ENCODE data around the gene KDM6A. TPM values are rescaled to one million over a fixed set of nuclear protein-coding genes. Genes with fewer than 3 reads are reported as not detected.
A peak's percentile ranks its signal among the peaks of the same experiment; 100 is the strongest.

Gene KDM6A
- total and polyA plus RNA-seq, 2 donors (not counting 1 experiment from before 2014, with no cell fraction given) = 33.3 to 57.0 TPM

DNA sequence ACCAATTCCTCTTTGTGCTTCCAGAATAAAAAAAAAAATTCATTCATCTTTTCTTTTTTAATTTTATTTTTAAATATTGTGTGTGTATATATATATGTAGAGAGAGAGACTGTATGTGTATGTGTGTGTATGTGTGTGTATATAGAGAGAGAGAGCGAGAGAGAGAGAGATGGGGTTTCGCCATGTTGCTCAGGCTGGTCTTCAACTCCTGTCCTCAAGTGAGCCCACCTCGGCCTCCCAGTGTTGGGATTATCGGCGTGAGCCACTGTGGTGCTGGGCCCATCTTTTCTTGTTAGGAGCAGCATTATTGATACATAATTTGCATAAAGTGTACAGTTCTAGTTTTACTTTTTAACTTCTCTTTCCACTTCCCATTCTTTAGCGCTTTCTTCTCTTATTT is 33.6 kb downstream of the KDM6A start:
- peaks cover 0 to 5% (median 0%) of the 10 kb centered on the region in 3 donors for H3K9me3 ChIP-seq (ENCODE audit: control extremely low read depth in 1 of 3, control insufficient read depth in 2 of 3, insufficient read depth in 1 of 3, low read length in 2 of 3)
- Mint-ChIP-seq H3K9me3 (ENCODE audit: insufficient read depth) (no peaks in the 10 kb centered on the region), H3K27ac (peak overlapping the region; percentile 83), H3K4me3 (peak overlapping the region; percentile 75), H3K27me3 (no peaks in the 10 kb centered on the region), H3K4me1 (peaks cover 56% of the 10 kb centered on the region)
- H3K27ac ChIP-seq (ENCODE audit: low read length in 2 of 2) = peak overlapping the region; percentile 18 to 55
- H3K36me3 ChIP-seq (replicated peaks in 1 of 2; ENCODE audit: control extremely low read depth in 1 of 2, control insufficient read depth in 1 of 2, extremely low read depth in 1 of 2, insufficient read depth in 2 of 2, low read length in 1 of 2) = no peaks in the 10 kb centered on the region
- peak overlapping the region; percentile 38 for H3K9ac ChIP-seq (ENCODE audit: low read length)
- CTCF ChIA-PET = no interaction called here
- no peak overlapping the region for H2AFZ ChIP-seq (ENCODE audit: insufficient read depth, low read depth, low read length, poor library complexity, severe bottlenecking)
- no CpG with 5 or more reads among the region's 6 CpGs for WGBS (ENCODE audit: insufficient coverage)
- POLR2A ChIA-PET = no interaction called here
- peaks cover 85% of the 10 kb centered on the region for H4K20me1 ChIP-seq (ENCODE audit: control insufficient read depth, insufficient read depth, low read length, poor library complexity, severe bottlenecking)
- peaks cover 92% of the 10 kb centered on the region for H3K79me2 ChIP-seq (ENCODE audit: control insufficient read depth, insufficient read depth, low read length)
- peak overlapping the region in 2 of 5 experiments; percentile 29 to 33 for H3K4me3 ChIP-seq (ENCODE audit: control extremely low read depth in 1 of 5, extremely low read depth in 1 of 5, insufficient read depth in 1 of 5, low read depth in 2 of 5, low read length in 4 of 5)
- H3K27me3 ChIP-seq (replicated peaks in 1 of 4; ENCODE audit: control extremely low read depth in 1 of 4, control insufficient read depth in 3 of 4, insufficient read depth in 4 of 4, low read length in 3 of 4) = no peaks in the 10 kb centered on the region
- TF ChIP-seq, protein P1, sequence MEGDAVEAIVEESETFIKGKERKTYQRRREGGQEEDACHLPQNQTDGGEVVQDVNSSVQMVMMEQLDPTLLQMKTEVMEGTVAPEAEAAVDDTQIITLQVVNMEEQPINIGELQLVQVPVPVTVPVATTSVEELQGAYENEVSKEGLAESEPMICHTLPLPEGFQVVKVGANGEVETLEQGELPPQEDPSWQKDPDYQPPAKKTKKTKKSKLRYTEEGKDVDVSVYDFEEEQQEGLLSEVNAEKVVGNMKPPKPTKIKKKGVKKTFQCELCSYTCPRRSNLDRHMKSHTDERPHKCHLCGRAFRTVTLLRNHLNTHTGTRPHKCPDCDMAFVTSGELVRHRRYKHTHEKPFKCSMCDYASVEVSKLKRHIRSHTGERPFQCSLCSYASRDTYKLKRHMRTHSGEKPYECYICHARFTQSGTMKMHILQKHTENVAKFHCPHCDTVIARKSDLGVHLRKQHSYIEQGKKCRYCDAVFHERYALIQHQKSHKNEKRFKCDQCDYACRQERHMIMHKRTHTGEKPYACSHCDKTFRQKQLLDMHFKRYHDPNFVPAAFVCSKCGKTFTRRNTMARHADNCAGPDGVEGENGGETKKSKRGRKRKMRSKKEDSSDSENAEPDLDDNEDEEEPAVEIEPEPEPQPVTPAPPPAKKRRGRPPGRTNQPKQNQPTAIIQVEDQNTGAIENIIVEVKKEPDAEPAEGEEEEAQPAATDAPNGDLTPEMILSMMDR (IDR thresholded peaks at IDR 0.05) = no peak
- TF ChIP-seq EZH2 (IDR thresholded peaks at IDR 0.05; ENCODE audit: borderline replicate concordance, insufficient read depth, low read depth, low read length, poor library complexity, severe bottlenecking) = no peak
- no peak for DNase-seq
- H3K4me2 ChIP-seq (replicated peaks; ENCODE audit: low read depth, low read length, poor library complexity, severe bottlenecking) = peak overlapping the region; percentile 58
- intact Hi-C loops (cut with micrococcal nuclease) = loop anchor here (5.0 kb wide), 1 partner anchor 34 kb away; the partner anchor contains the start of gene KDM6A
- peaks cover 37 to 63% of the 10 kb centered on the region in 2 donors for H3K4me1 ChIP-seq (ENCODE audit: control insufficient read depth in 2 of 2, insufficient read depth in 2 of 2, low read length in 2 of 2)
- peak; percentile 24 for ATAC-seq (ENCODE audit: low read depth)

DNA sequence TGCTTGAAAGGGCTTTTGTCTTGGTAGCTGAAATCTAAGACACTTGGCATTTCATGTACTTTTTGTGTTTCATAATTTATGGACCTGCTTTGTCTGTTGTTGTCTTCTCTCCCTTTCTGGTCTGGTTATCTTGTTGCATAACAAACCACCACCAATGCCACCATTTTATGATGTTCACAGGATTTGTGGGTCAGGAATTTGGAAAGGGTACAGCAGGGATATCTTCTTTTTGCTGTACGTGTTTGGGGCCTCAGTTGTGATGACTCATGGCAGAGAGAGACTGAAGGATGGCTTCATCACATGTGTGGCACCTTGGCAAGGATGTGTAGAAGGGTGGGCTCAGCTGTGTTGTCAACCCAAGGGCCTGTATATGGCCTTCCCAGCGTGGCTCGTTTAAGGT is 35.2 kb downstream of the KDM6A start:
- Histone ChIP-seq H4K20me1 (ENCODE audit: control insufficient read depth, insufficient read depth, low read length, poor library complexity, severe bottlenecking) (peaks cover 76% of the 10 kb centered on the region), H3K9ac (ENCODE audit: low read length) (no peak overlapping the region), H3K27me3 (replicated peaks in 1 of 4; ENCODE audit: control extremely low read depth in 1 of 4, control insufficient read depth in 3 of 4, insufficient read depth in 4 of 4, low read length in 3 of 4) (no peaks in the 10 kb centered on the region), H3K36me3 (replicated peaks in 1 of 2; ENCODE audit: control extremely low read depth in 1 of 2, control insufficient read depth in 1 of 2, extremely low read depth in 1 of 2, insufficient read depth in 2 of 2, low read length in 1 of 2) (peaks cover 0 to 1% of the 10 kb centered on the region in 2 experiments), H3K4me3 (ENCODE audit: control extremely low read depth in 1 of 5, extremely low read depth in 1 of 5, insufficient read depth in 1 of 5, low read depth in 2 of 5, low read length in 4 of 5) (no peak overlapping the region), H3K9me3 (ENCODE audit: control extremely low read depth in 1 of 3, control insufficient read depth in 2 of 3, insufficient read depth in 1 of 3, low read length in 2 of 3) (peaks cover 0 to 11% (median 0%) of the 10 kb centered on the region in 3 donors), H2AFZ (ENCODE audit: insufficient read depth, low read depth, low read length, poor library complexity, severe bottlenecking) (no peak overlapping the region), H3K27ac (ENCODE audit: low read length in 2 of 2) (peak overlapping the region; percentile 18), H3K4me1 (ENCODE audit: control insufficient read depth in 2 of 2, insufficient read depth in 2 of 2, low read length in 2 of 2) (peaks cover 37 to 63% of the 10 kb centered on the region in 2 donors), H3K4me2 (replicated peaks; ENCODE audit: low read depth, low read length, poor library complexity, severe bottlenecking) (peak overlapping the region; percentile 58), H3K79me2 (ENCODE audit: control insufficient read depth, insufficient read depth, low read length) (peaks cover 92% of the 10 kb centered on the region)
- H3K9me3 Mint-ChIP-seq (ENCODE audit: insufficient read depth) = no peaks in the 10 kb centered on the region
- peak overlapping the region; percentile 42 for H3K27ac Mint-ChIP-seq
- intact Hi-C loops (cut with micrococcal nuclease) = loop anchor here (5.0 kb wide), 1 partner anchor 36 kb away; the partner anchor contains the start of gene KDM6A
- H3K4me1 Mint-ChIP-seq = peaks cover 57% of the 10 kb centered on the region
- no peaks in the 10 kb centered on the region for H3K27me3 Mint-ChIP-seq
- ChIA-PET POLR2A (no interaction called here), CTCF (no interaction called here)
- TF ChIP-seq, protein P1 (IDR thresholded peaks at IDR 0.05) = no peak
- no peak for TF ChIP-seq EZH2 (IDR thresholded peaks at IDR 0.05; ENCODE audit: borderline replicate concordance, insufficient read depth, low read depth, low read length, poor library complexity, severe bottlenecking)
- 86% methylated on average over 2 of the region's 3 CpGs for WGBS (ENCODE audit: insufficient coverage)
- DNase-seq (no peak), ATAC-seq (ENCODE audit: low read depth) (no peak)
- peak overlapping the region; percentile 33 for H3K4me3 Mint-ChIP-seq

Measured in B cell (primary cell).